Adrenal gland (tissue), 5 donors: ENCODE measurements around the gene NUP210.

Source experiments
- POLR2A ChIP-seq, 2 donors: fragments of 450-650 bp; IDR thresholded peaks; one replicate each; pipeline ENCODE4 v1.6.1; 2017; ENCODE audit warnings: antibody characterized with exemption in 2 of 2, mild to moderate bottlenecking in 2 of 2, moderate library complexity in 1 of 2
- TF ChIP-seq, protein P1 (sequence below), 6 experiments: fragments of 450-650 bp in 4 of 6; fragments of 200-600 bp in 2 of 6; sonication (generic) in 1 of 6; IDR thresholded peaks; 1 replicate in 5 of 6; 2 replicates in 1 of 6; pipeline versions ENCODE4 v1.5.1 to v1.8.0; 2016 to 2021; ENCODE audit warnings: antibody characterized with exemption in 6 of 6, mild to moderate bottlenecking in 2 of 6, moderate library complexity in 1 of 6
- donor health status: DM: no; HTN: no; CAD: no.

DNA sequence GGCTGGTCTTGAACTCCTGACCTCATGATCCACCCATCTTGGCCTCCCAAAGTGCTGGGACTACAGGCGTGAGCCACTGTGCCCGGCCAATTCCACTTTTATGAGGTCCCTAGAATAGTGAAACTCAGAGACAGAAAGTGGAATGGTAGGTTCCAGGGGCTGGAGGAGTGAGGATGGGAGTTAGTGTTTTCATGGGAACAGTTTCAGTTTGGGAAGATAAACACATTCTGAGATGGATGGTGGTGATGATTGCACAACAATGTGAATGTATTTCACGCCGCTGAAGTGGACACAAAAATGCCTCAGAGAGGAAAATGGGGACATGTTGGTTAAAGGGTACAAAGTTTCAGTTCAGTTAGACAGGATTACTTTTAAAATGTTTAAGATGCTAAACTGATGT, 37.5 kb upstream of the NUP210 start:
- TF ChIP-seq, protein P1, sequence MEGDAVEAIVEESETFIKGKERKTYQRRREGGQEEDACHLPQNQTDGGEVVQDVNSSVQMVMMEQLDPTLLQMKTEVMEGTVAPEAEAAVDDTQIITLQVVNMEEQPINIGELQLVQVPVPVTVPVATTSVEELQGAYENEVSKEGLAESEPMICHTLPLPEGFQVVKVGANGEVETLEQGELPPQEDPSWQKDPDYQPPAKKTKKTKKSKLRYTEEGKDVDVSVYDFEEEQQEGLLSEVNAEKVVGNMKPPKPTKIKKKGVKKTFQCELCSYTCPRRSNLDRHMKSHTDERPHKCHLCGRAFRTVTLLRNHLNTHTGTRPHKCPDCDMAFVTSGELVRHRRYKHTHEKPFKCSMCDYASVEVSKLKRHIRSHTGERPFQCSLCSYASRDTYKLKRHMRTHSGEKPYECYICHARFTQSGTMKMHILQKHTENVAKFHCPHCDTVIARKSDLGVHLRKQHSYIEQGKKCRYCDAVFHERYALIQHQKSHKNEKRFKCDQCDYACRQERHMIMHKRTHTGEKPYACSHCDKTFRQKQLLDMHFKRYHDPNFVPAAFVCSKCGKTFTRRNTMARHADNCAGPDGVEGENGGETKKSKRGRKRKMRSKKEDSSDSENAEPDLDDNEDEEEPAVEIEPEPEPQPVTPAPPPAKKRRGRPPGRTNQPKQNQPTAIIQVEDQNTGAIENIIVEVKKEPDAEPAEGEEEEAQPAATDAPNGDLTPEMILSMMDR (IDR thresholded peaks at IDR 0.05), result no peak
- no peak for TF ChIP-seq POLR2A (IDR thresholded peaks at IDR 0.05)
